GM12874 (cell line): ENCODE data around the gene ACTA2.

Experiments used
- TF ChIP-seq, protein P1 (sequence below): IDR thresholded peaks from 2 replicates; pipeline ENCODE4 v1.5.1; 2011; ENCODE audit warnings: low read depth, mild to moderate bottlenecking, control low read depth, low read length, moderate library complexity; ENCODE audit not compliant: insufficient read depth

ACTA2 gene

DNA sequence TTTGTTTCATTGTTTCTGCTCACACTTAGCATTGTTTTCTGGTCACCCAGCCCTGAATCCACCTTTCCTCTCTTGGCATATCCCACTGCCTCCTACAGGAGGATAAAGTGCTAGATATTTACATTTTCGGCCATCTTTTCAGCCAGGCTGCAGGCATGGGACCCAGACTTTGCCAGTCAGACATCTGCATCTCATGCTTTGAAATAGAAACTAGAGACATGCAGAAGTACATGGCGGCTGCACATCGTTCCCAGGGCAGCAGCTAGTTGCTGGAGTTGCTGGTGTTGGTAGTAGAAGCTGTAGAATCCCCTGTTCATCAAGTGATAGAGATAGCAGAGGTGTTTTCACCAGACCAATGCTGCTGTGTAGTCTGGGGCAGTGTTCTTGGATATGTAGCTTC is 53.8 kb downstream of the ACTA2 start:
- TF ChIP-seq, protein P1, sequence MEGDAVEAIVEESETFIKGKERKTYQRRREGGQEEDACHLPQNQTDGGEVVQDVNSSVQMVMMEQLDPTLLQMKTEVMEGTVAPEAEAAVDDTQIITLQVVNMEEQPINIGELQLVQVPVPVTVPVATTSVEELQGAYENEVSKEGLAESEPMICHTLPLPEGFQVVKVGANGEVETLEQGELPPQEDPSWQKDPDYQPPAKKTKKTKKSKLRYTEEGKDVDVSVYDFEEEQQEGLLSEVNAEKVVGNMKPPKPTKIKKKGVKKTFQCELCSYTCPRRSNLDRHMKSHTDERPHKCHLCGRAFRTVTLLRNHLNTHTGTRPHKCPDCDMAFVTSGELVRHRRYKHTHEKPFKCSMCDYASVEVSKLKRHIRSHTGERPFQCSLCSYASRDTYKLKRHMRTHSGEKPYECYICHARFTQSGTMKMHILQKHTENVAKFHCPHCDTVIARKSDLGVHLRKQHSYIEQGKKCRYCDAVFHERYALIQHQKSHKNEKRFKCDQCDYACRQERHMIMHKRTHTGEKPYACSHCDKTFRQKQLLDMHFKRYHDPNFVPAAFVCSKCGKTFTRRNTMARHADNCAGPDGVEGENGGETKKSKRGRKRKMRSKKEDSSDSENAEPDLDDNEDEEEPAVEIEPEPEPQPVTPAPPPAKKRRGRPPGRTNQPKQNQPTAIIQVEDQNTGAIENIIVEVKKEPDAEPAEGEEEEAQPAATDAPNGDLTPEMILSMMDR, result no peak

DNA sequence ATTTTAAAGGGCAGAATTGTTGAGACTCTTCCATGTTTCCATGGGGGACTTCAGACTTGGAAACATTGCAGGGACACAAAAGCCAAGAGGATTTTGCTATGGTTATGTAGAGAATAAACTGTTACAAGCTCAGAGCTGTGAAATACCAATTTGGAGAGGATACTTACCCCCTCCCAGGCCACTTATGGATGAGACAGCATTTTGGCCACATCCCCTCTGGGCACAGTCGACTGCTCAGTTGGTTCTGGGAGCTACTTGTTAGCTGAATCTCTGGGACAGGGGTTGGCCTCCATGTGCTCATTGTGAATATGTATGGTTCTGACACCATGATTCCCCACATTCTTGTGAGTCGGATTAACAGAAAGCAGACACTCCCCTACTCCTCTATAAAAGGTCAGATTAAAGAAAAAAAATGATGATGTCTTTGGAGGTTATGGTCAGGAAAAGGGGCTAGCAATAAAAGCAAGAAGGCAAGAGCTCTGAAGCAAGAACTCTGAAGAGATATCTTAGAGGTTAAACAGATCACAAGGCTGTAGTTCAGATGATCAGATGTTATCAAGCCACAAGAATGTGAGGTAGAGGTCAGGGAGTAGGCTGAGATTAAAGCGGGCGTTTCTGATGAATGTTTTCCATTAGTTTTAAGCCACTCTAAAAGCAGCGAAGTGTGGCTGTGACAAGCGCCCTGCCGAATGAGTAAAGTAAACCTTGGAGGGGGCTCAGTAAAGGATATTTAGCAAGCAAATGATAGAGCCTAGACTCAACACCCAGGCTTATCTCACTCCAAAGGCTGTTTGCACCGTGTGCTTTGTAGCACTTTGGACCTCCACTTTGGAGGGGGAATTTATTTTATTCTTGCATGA is 55.3 kb downstream of the ACTA2 start:
- TF ChIP-seq, protein P1, result no peak

DNA sequence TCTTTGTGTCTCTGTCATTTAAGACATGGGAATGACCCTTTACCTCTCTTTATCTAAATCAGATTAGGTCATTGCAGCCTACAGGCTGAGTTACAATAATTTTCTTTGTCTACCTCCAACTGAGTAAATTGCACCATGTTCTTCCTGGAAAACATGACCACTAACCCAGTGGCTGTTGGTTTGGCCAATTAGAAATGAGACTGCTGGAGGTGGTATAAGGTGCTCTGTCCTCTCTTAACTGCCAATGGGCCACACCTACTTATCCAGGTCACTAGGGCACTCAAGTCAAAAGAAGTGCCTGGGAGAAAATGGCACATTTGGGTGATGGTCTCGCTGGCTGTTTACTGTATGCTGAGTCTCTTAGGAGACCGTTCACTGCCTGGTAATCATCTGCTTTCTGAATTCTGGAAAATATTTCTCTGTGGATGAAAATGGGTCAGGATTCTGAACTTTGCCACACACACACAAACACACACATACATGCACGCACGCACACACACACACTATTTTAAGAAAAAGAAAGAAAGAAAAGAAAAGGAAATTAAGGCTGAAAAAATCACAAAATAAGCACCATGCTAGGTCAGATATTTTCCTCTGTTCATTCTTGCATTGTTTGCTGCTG is 56.1 kb downstream of the ACTA2 start:
- TF ChIP-seq, protein P1, result no peak

DNA sequence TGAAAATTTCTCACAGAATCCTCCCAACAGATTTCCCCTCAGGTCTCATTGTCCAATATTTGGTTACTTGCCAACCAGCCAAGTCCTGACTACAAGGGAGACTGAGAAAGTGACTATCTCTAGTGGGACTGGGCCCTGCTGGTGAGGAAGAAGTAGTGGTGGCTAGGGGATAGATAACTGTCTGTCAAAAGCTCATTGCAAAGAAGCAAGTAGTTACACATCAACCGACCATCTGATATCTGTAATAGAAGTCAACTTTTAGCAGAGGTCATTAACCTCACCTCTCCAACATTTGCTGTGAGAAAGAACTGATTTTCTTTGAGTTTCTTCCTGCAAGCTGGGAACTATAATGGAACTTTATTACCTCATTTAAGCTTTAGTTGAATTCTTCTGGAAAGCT is 57.3 kb downstream of the ACTA2 start:
- TF ChIP-seq, protein P1, result no peak

DNA sequence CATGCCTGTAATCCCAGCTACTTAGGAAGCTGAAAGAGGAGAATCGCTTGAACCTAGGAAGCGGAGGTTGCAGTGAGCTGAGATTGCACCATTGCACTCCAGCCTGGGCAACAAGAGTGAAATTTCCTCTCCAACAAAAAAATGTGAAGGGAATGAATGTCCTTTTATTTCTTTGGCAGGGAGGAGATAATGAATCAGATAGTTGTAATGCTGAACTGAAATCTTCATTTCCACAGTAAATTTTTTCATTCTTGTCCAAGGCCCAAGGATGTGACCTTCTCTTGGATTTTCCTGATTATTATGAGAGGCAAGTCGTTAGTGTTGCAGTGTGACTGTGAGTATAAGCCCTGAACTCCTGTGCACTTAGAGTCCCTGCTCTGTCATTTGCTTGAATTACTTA is 59.0 kb downstream of the ACTA2 start:
- TF ChIP-seq, protein P1, result no peak

DNA sequence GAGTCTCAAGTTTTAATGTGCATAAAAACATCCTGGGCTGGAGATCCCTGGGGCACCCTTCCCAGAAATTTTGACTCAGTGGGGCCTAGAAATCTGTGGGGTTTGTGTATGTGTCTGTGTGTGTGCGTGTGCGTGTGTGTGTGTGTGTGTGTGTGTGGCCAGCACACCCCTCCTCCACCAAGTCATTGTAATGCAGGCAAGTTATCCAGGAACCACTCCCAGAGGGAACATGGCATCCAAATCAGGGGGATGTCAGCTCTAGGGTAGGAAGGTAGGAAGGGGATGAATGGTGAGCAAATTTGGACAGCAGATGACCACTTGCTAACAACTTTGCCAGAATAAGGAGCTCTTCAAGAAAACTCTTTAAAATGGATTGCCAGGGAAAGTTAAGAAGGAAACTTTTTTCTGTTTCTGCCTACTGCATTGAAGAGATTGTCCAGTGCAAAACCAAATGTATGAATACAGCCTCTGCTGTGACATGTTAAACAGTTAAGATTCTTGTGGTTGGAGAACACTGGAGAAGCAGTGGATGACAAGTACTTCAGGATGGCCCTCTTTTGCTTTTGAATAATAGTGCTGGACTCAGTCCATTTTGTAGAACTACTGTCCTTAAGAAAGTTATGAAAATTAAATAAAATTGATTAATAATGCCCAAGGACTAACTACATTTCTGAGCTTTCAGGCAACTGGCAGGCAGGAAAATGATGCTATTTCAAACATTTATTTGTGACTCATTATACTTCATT is 60.2 kb downstream of the ACTA2 start:
- TF ChIP-seq, protein P1, result no peak
